Stimulated activated naive CD4-positive, alpha-beta T cell (primary cell): ENCODE measurements around the gene OVOL1.

Source experiments
- DNase-seq, 6 experiments: peaks; one replicate each; lab custom pipeline; 2025; lab: John Stamatoyannopoulos, UW

The OVOL1 gene

DNA sequence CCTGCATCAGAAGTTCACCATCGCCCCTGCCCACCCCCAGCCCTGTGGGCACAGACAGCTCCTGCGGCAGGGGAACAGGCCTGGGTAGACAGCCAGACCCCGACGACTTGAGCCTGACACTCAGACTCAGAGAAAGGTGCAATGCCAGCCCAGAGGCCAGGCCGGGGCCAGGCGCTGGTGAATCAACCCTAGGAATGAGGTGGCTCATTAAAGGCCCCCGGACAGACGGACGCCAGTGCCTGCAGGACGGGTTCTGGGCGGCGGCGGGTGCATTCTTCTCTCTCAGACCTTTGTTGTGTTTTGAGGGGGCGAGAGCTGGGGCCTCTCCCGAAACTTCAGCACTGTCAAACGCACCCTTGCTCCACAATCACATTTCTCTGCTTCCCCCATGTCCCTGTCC, 5.6 kb downstream of the OVOL1 start:
- no peak for DNase-seq

DNA sequence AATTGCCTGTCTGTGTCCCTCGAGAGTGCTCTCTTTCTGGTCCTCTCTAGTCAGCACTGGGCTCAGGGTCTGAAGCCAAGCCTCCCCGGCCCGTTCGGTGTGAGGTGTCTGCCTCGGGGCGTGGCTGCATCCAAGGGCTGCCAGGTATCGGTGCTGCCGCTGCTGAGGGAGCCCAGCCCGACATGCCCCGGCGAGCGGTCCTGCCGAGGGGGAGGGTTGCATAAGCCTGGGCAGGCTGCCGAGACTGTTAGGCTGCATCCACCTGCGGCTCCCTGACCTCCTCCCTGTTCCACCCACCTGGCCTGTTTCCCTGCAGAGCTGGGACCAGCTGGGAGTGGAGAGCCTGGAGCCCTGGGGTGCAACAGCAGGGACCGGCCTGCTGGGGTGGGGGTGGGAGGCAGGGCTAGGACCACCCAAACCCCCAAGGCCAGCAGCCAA, 6.3 kb downstream of the OVOL1 start:
- DNase-seq: no peak

DNA sequence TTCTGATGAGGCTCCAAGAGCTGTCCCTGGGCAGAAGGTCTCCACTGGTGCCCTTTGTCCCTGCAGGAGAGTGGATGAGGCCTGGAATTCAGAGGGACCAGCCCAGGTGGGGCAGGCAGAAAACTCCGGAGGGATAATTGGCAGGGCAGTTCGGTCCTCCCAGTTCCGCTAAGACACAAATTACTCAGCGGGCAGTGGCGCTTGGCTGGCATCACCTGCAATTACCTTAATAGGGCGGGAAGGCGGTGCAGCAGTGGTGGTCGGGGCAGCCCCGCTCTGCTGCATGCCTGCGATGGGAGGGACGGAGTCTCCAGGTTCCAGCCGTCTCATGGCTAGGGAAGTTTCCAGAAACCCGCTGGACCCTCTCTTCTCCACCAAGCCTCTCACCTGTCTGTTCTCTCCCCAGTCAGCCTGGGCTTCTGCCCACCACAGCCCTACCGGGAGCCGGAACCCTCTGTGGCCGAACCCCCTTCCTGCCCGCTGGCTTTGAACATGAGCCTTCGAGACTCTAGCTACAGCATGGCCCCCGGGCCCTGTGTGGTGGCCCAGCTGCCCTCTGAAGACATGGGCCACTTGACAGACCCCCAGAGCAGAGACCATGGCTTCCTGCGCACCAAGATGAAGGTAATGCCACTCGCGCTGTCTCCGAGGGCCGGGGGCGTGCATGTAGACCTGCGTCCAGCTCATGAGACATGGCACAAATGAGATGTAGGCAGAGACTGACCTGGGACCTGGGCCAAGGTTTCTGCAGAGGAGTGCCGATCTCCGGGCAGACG, 7.0 kb downstream of the OVOL1 start:
- DNase-seq: no peak

DNA sequence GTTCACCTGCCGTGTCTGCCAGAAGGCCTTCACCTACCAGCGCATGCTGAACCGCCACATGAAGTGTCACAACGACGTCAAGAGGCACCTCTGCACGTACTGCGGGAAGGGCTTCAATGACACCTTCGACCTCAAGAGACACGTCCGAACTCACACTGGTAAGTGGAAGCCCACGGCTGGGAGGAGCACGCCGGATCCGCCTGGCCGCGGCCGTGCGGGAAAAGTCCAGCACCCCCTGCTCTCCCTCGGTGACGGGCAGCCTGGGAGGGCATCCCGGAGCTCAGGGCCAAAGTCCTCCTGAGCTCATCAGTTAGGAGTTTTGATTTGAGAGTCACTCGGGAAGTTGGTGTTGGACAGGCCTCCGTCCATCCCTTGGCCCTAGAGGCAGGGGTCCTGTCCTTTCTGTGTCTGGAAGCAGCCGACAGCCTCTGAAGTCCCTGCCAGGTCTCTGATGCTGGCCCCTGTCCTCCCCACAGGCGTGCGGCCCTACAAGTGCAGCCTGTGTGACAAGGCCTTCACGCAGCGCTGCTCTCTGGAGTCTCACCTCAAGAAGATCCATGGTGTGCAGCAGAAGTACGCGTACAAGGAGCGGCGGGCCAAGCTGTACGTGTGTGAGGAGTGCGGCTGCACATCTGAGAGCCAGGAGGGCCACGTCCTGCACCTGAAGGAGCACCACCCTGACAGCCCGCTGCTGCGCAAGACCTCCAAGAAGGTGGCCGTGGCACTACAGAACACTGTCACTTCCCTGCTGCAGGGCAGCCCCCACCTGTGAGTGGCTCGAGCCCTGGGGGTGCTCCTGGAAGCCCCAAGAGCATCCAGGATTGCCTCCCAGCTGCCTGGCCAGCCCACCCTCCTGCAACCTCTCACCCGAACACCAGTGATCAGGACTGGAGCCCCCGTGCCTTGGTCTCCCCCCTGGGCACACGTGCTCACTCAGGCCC, 8.0 kb downstream of the OVOL1 start:
- DNase-seq: no peak

GRCh38 chr11:65796726-65797601, 10.1 kb downstream of the OVOL1 start:
- DNase-seq: no peak

- no peak for DNase-seq
These were observed 10.8 kb downstream of the OVOL1 start for GRCh38 chr11:65797711-65798110.

DNA sequence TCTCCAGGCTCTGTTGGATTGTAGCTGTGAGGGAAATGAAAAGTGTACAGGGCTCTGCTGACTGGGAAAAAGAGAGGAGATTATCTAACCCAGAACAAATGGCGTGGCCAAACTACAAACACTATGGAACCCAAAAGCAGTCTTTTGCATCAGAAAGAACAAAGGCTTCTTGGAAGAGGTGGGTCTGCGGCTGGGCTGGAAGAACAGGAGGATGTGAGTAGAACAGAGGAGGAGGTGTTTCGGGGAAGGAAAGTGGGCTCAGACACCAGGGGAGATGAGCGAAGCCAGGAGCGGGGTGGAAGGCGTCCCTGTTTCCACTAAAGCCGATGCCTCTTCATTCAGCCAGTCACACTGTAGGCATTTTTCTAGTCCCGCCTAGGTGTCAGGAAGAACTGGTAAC, 12.0 kb downstream of the OVOL1 start:
- no peak for DNase-seq

DNA sequence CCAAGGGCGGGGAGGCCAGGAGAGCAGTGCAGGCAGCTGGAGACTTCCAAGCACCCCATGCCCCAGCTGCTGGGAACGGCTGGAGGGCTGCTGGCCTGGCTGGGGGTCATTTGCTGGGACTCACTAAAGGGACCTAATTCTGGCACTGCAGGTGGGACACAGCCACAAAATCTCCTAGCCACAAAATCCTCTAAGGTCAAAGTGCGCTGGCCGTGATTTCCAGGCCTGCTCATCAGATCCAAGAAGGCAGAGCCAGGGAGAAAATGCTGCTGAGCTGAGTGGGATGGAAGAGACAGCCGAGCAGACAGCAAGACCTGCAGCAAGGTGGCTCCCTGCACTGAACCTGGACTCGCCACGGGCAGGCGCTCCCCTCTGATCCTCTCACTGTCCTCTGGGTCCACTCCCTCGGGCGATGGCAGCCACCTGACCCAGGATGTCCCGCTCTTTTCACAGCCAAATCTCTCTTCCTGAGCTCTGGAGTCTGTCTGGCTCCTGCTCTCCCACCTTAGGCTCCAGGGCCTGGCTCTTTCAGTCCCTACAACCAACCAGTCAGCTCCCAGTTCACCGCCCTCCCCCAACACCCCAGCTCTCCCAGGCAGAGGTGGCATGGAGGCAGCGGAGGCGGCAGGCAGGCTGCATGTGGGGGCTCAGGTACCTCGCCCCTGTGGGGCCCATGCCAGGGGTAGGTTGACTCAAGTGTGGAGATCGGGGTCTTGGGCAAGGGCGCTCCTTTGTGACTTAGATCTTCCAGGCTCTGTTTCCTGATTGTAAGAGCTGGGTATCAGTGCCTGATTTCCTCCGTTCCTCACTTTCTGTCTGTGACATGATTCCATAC, 14.5 kb downstream of the OVOL1 start:
- no peak for DNase-seq

DNA sequence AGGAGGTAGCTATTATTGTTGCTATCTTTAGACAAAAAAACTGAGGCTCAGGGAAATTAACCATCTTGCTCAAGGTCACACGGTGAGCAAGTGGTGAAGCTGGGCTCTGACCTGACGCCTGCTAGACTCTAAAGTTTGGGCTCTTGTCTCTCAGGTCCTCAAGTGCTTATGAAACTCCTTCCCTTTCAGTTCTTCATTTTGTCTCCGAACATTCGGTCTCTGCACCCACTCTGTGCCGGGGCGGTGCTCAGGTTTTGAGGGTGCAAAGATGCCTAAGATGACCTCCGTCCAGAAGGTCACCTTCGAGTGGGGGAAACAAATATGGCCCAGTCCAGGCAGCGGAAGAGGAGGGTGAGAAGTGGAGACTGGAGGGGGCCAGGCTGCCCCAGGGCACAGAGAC, 16.0 kb downstream of the OVOL1 start:
- DNase-seq: no peak

DNA sequence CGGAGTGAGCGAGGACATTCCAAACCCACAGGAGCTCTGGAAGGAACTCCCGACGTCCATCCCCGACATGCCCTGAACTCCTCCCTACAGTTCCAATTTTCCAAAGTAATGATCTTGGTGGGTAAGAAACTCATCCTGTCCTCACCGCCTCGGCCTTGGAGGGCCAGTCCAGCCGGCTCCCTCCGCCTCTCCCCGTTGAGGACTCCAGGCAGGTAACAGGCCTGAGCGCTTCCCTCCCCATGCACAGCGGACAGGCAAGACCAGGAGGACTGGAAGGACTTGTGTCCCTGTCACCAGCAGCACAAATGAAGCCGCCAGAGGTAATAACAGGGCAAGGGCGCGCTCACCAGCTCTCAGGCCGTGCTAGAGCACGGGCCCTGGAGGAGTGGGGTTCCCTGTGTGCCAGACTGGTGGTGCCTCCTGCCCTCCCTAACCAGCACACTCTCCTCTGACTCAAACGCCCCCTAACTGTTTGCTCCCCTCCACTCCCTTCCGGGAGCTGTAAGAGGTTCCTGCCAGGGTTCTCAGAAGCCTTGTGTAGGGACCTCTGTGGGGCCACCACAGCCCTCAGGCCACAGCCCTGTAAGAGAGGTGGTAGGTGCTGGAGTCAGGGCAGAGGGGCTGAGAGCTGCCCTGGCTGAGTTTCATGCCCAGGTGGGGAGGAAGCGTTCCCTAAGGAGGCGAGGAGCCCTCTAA, 17.1 kb downstream of the OVOL1 start:
- DNase-seq: no peak

DNA sequence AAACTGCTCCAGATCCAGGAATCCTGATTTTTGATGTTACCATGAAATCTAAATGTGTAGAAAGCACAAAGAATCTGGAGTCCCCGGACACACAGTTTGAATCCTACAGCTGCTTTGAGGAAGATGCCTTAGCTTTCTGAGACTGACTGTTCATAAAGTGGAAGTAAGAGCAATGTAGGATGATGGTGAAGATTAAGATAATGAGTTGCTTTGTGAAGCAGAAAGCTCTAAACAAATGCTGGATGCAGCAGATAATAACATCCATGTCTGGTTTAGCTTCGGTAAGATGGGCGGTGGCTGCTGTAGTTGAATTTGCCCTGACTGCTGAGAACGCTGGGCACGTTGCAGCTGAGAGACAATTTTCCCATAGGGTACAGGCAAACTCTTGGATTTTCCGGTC, 20.1 kb downstream of the OVOL1 start:
- DNase-seq: no peak

DNA sequence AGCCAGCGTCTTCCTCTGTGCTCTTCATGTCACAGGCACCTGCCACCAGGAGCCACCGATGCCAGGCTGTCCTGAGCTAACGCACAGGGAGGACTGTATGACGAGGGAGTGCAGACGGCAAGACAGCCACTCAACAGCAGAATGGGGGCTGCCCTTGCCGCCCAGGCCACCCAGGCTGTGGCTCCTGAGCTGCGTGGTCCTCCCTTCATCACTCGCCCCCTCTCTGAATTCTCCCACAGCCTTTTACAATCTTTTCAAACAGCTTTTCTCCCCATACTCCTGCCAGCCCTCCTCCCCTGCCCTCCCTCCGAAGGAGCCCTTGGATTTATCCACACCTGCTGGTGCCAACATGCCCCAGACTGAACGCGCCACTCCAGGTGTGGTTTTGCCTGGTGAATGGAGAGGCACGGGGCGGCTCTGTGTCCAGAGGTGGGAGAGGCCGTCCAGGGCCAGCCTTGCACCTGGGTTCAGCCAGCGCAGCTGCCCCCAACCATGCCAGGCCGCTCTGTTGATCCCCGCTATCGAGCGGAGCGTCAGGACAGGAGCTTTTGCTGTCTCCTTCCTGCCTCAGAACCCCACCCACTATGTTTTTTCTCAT, 22.0 kb downstream of the OVOL1 start:
- DNase-seq: no peak

- no peak for DNase-seq
These were observed 22.6 kb downstream of the OVOL1 start for GRCh38 chr11:65809496-65809895.

DNA sequence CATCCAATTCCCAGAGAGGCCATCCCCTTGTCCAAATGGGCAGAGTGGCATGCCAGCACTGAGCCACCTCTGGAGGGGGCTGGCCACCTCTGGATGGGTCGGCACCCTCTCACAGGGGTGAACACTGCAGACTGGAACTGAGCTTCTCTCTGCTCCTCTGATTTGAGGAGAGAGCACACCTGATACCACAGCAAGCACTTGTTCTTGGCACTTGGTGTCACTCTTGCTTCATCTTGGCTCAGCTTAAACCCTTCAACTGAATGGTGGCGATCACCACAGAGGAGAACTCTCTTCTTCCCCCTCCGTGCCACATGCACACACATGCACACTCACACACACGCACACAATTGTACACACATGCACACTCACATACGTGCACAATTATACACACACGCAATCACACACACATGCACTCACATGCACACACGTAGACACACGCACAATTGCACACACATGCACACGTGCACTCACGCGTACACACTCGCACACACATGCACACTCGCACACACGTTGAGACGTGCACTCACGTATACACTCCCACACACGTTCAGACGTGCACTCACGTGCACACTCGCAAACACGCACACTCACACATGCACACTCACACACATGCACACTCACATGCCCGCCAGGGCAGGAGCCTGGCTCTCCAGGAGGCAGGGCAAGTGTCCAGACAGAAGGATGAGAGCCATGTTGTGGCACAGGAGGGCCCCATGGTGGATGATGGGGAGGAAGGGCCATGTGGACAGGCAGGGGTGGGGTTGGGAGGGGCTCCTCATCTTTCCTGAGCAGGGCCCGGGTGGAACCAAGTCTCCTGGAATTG, 23.4 kb downstream of the OVOL1 start:
- DNase-seq: no peak

GRCh38 chr11:65811764-65812475, 25.1 kb downstream of the OVOL1 start:
- no peak for DNase-seq

DNA sequence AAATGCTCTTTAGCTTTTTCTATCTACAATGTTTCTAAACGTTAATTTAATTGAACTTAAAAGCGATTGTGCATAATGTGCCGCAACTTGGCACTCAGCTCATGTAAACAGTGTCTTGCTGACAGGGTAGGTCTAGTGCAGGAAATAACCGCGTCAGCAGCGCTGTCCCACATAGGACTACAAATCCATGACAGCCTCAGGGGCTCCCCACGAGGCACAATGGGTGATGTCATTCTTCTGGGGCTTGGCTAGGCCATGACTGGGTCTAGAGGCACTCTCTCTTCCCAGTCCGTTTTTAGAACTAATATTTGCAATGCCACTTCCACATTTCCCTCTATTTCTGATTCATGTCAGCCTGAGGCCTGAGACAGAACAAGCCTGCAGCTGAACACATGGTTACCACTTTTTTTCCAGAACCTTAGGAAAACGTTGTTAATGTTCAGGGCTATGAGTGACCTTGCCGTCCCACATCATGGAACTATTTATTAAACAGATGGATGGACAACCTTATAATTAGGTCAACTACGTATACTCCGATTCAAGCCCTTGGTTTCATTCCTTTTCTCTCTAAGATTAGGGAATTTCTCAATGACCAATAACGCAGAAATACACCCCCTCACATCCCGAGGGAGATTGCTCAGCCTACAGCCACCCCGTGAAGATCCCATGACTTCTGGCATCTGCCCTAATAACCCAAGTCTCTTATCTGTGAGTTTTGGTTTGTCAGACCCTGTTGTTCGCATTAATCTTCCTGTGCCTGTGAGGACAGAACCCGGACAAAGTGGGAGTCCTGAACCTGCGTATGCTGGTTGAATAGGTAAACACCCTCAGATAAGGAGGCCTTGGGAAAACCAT, 27.5 kb downstream of the OVOL1 start:
- DNase-seq: no peak

GRCh38 chr11:65814986-65815565, 28.2 kb downstream of the OVOL1 start:
- DNase-seq: no peak
